HepG2 (cell line): ENCODE results near the gene CXCR5. TPM values are rescaled to one million over a fixed set of nuclear protein-coding genes. Genes with fewer than 3 reads are reported as not detected.
A peak's percentile ranks its signal among the peaks of the same experiment; 100 is the strongest.

Experiments
- BRF2 ChIP-seq: sonication (generic); formaldehyde crosslinking; IDR thresholded peaks from 2 replicates; pipeline ENCODE4 v1.8.1; 2022; ENCODE audit warnings: mild to moderate bottlenecking, missing genetic modification reagents
- CBFB ChIP-seq: sonication (generic); formaldehyde crosslinking; IDR thresholded peaks from 2 replicates; pipeline ENCODE4 v1.4.0; 2020; ENCODE audit warnings: missing genetic modification reagents
- ESRRA ChIP-seq: sonication (generic); formaldehyde crosslinking; IDR thresholded peaks from 2 replicates; pipeline ENCODE4 v1.5.1; 2020; ENCODE audit warnings: mild to moderate bottlenecking, low read depth, missing genetic modification reagents
- FOXA3 ChIP-seq: IDR thresholded peaks from 2 replicates; pipeline ENCODE4 v1.6.1; 2016; ENCODE audit warnings: missing genetic modification reagents, missing compliant biosample characterization
- HHEX ChIP-seq: IDR thresholded peaks from 2 replicates; pipeline ENCODE4 v1.6.1; 2016; ENCODE audit warnings: control low read depth
- HNRNPL ChIP-seq: fragments of 200-400 bp; formaldehyde crosslinking; IDR thresholded peaks from 2 replicates; pipeline ENCODE4 v1.6.1; 2017; ENCODE audit warnings: mild to moderate bottlenecking, low read depth, low read length
- MYPOP ChIP-seq: sonication (generic); formaldehyde crosslinking; IDR thresholded peaks from 2 replicates; pipeline ENCODE4 v1.8.1; 2023; ENCODE audit warnings: mild to moderate bottlenecking, moderate library complexity, missing genetic modification reagents
- PHF5A ChIP-seq: IDR thresholded peaks from one replicate; pipeline ENCODE4 v1.6.1; 2018; ENCODE audit warnings: low read depth, missing genetic modification reagents; ENCODE audit not compliant: unreplicated experiment
- POLR2AphosphoS5 ChIP-seq: IDR thresholded peaks from 2 replicates; pipeline ENCODE4 v1.6.1; 2012; ENCODE audit warnings: low read depth, low read length
- RAD21 ChIP-seq: fragments of 450-650 bp; formaldehyde crosslinking; IDR thresholded peaks from 2 replicates; pipeline ENCODE4 v1.5.0; 2020; ENCODE audit warnings: mild to moderate bottlenecking
- REXO4 ChIP-seq: sonication (generic); formaldehyde crosslinking; IDR thresholded peaks from 2 replicates; pipeline ENCODE4 v1.8.0; 2022; ENCODE audit warnings: missing genetic modification reagents, mild to moderate bottlenecking, borderline replicate concordance
- TFDP1 ChIP-seq: IDR thresholded peaks from 2 replicates; pipeline ENCODE4 v1.6.1; 2016; ENCODE audit warnings: missing compliant biosample characterization, missing genetic modification reagents, borderline replicate concordance
- UBTF ChIP-seq: sonication (generic); formaldehyde crosslinking; IDR thresholded peaks from 2 replicates; pipeline ENCODE4 v1.4.0; 2020; ENCODE audit warnings: mild to moderate bottlenecking, missing genetic modification reagents
- ZNF430 ChIP-seq: sonication (generic); formaldehyde crosslinking; IDR thresholded peaks from 2 replicates; pipeline ENCODE4 v1.9.0; 2021; ENCODE audit warnings: mild to moderate bottlenecking, missing genetic modification reagents
- ZNF564 ChIP-seq: sonication (generic); formaldehyde crosslinking; IDR thresholded peaks from 2 replicates; pipeline ENCODE4 v1.8.1; 2023; ENCODE audit warnings: mild to moderate bottlenecking, missing genetic modification reagents
- ZNF605 ChIP-seq: sonication (generic); formaldehyde crosslinking; IDR thresholded peaks from 2 replicates; pipeline ENCODE4 v1.8.0; 2022; ENCODE audit warnings: mild to moderate bottlenecking, missing genetic modification reagents
- ZSCAN20 ChIP-seq: sonication (generic); formaldehyde crosslinking; IDR thresholded peaks from 2 replicates; pipeline ENCODE4 v1.4.0; 2020; ENCODE audit warnings: missing genetic modification reagents, mild to moderate bottlenecking, borderline replicate concordance
- ZXDC ChIP-seq: sonication (generic); formaldehyde crosslinking; IDR thresholded peaks from 2 replicates; pipeline ENCODE4 v1.5.0; 2020; ENCODE audit warnings: mild to moderate bottlenecking, missing genetic modification reagents
- polyA plus RNA-seq, 8 experiments: library from polyadenylated mRNA; depleted of rRNA in 3 of 8; stranded (reverse) in 7 of 8; unstranded in 1 of 8; fragments of >200 nt; fragmentation: Illumina TruSeq in 4 of 8; extraction: Trizol in 4 of 8; gene quantifications; 2 replicates each; pipeline versions ENCODE4 v1.2.1 to v1.2.3, GENCODE V29; 2011 to 2016; ENCODE audit warnings: low read depth in 4 of 8, missing spikeins in 1 of 8, mixed read lengths in 1 of 8; ENCODE audit not compliant: insufficient read depth in 1 of 8
- total RNA-seq, 5 experiments: library from RNA; depleted of rRNA; stranded (reverse); fragments of >200 nt; fragmentation: Illumina TruSeq; extraction: Trizol; gene quantifications; 2 replicates each; pipeline ENCODE4 v1.2.3, GENCODE V29; 2016; ENCODE audit warnings: low read depth in 1 of 5

CXCR5 gene
- total and polyA plus RNA-seq, 2 of the 13 experiments (the other 11 are each of a cell fraction or from before 2014, with no cell fraction given) = not detected

GRCh38 chr11:118910309-118911112, 26.8 kb downstream of the CXCR5 start (continued):
- TF ChIP-seq ZNF564 (CRISPR knock-in tag) = 0 out of 2 replicates have a peak, but pooled peaks have one; percentile 21
- 0 out of 2 replicates have a peak, but pooled peaks have one; percentile 16 for TF ChIP-seq ZNF430 (CRISPR knock-in tag)
- TF ChIP-seq RAD21 (CRISPR knock-in tag) = peak; percentile 56
- no peak; the same call in 1 of the 2 replicates for TF ChIP-seq REXO4
- peak; percentile 97 for TF ChIP-seq CBFB (CRISPR knock-in tag)
- no peak for TF ChIP-seq BRF2 (CRISPR knock-in tag)
- no peak; the same call in 1 of the 2 replicates for TF ChIP-seq TFDP1 (CRISPR knock-in tag)
- peak; percentile 54 for TF ChIP-seq UBTF (CRISPR knock-in tag)
- no peak for TF ChIP-seq PHF5A
- no peak; the same call in 1 of the 2 replicates for TF ChIP-seq ZSCAN20 (CRISPR knock-in tag)
- TF ChIP-seq ZXDC = no peak
- peak; percentile 37; the same call in 1 of the 2 replicates for TF ChIP-seq POLR2AphosphoS5
- no peak for TF ChIP-seq ZNF605
- 0 out of 2 replicates have a peak, but pooled peaks have one; percentile 36 for TF ChIP-seq ESRRA (CRISPR knock-in tag)
- TF ChIP-seq FOXA3 (CRISPR knock-in tag) = 0 out of 2 replicates have a peak, but pooled peaks have one; percentile 10
- TF ChIP-seq HHEX (CRISPR knock-in tag) = no peak
- TF ChIP-seq HNRNPL = peak; percentile 56; the same call in 1 of the 2 replicates
- peak; percentile 23; the same call in 1 of the 2 replicates for TF ChIP-seq MYPOP (CRISPR knock-in tag)
